B cell (primary cell): ENCODE measurements around the gene TRMT61A. TPM values are rescaled to one million over a fixed set of nuclear protein-coding genes. Genes with fewer than 3 reads are reported as not detected.

Experiments
- ATAC-seq: fragments of 200-7000 bp; cut with Tn5 transposase; one replicate; pipeline ENCODE4 v1.10.0; 2021; ENCODE audit warnings: low read depth, mild to moderate bottlenecking, moderate number of reproducible peaks, moderate library complexity
- CTCF ChIA-PET: fragments of 350-600 bp; sonication (Branson Sonifier 250); formaldehyde crosslinking; loops from one replicate; lab custom pipeline; 2021; ENCODE audit warnings: antibody characterized with exemption, inconsistent platforms; lab: Charles Lee
- POLR2A ChIA-PET: fragments of 350-600 bp; sonication (Branson Sonifier 250); formaldehyde crosslinking; loops from one replicate; lab custom pipeline; 2021; ENCODE audit warnings: antibody characterized with exemption; lab: Charles Lee
- DNase-seq: peaks from one replicate; pipeline ENCODE4 v3.0.0; 2013
- H2AFZ ChIP-seq: 2 replicates; pipeline ENCODE4 v1.6.1; 2012; ENCODE audit warnings: mild to moderate bottlenecking, low read depth, low read length; ENCODE audit not compliant: insufficient read depth, poor library complexity, severe bottlenecking
- H3K27ac ChIP-seq, 2 donors: 1 replicate in 1 of 2; 2 replicates in 1 of 2; pipeline ENCODE4 v1.5.1; 2012 to 2013; ENCODE audit warnings: low read length in 2 of 2, mild to moderate bottlenecking in 2 of 2, moderate library complexity in 1 of 2
- H3K27me3 ChIP-seq, 4 experiments: fragments of 200-600 bp in 1 of 4; sonication (generic) in 1 of 4; replicated peaks in 1 of 4; 1 replicate in 2 of 4; 2 replicates in 2 of 4; pipeline versions ENCODE4 v1.6.1 to v1.7.0; 2013 to 2016; ENCODE audit warnings: low read length in 3 of 4, mild to moderate bottlenecking in 2 of 4, mixed read lengths in 1 of 4, moderate library complexity in 1 of 4; ENCODE audit not compliant: insufficient read depth in 4 of 4, control insufficient read depth in 3 of 4; ENCODE audit errors: control extremely low read depth in 1 of 4
- H3K36me3 ChIP-seq, 2 experiments: replicated peaks in 1 of 2; 1 replicate in 1 of 2; 2 replicates in 1 of 2; pipeline versions ENCODE4 v1.6.1 to v1.7.1; 2013; ENCODE audit warnings: low read length in 1 of 2; ENCODE audit not compliant: insufficient read depth in 2 of 2, control insufficient read depth in 1 of 2; ENCODE audit errors: control extremely low read depth in 1 of 2, extremely low read depth in 1 of 2
- H3K4me1 ChIP-seq, 2 donors: fragments of 200-600 bp in 1 of 2; sonication (generic) in 1 of 2; 1 replicate in 1 of 2; 2 replicates in 1 of 2; pipeline versions ENCODE4 v1.5.1 to v1.6.1; 2013 to 2017; ENCODE audit warnings: low read length in 2 of 2; ENCODE audit not compliant: control insufficient read depth in 2 of 2, insufficient read depth in 2 of 2
- H3K4me2 ChIP-seq: replicated peaks from 2 replicates; pipeline ENCODE3; 2012; ENCODE audit warnings: mild to moderate bottlenecking, low read depth, low read length; ENCODE audit not compliant: poor library complexity, severe bottlenecking
- H3K4me3 ChIP-seq, 5 experiments: fragments of 200-600 bp in 1 of 5; sonication (generic) in 1 of 5; 1 replicate in 3 of 5; 2 replicates in 2 of 5; pipeline versions ENCODE4 v1.5.1 to v1.7.0; 2011 to 2016; ENCODE audit warnings: low read length in 4 of 5, mild to moderate bottlenecking in 4 of 5, low read depth in 2 of 5, control low read depth in 1 of 5, moderate library complexity in 1 of 5; ENCODE audit not compliant: insufficient read depth in 1 of 5; ENCODE audit errors: control extremely low read depth in 1 of 5, extremely low read depth in 1 of 5
- H3K79me2 ChIP-seq: fragments of 200-600 bp; sonication (generic); one replicate; pipeline ENCODE4 v1.6.0; 2016; ENCODE audit warnings: low read length; ENCODE audit not compliant: control insufficient read depth, insufficient read depth
- H3K9ac ChIP-seq: fragments of 200-600 bp; sonication (generic); 2 replicates; pipeline ENCODE4 v1.6.1; 2017; ENCODE audit warnings: mild to moderate bottlenecking, low read length, moderate library complexity
- H3K9me3 ChIP-seq, 3 donors: one replicate each; pipeline versions ENCODE4 v1.6.1 to v1.7.1; 2013; ENCODE audit warnings: low read length in 2 of 3; ENCODE audit not compliant: control insufficient read depth in 2 of 3, insufficient read depth in 1 of 3; ENCODE audit errors: control extremely low read depth in 1 of 3
- H4K20me1 ChIP-seq: 2 replicates; pipeline ENCODE4 v1.6.0; 2012; ENCODE audit warnings: mild to moderate bottlenecking, low read length; ENCODE audit not compliant: insufficient read depth, control insufficient read depth, poor library complexity, severe bottlenecking
- H3K27ac Mint-ChIP-seq: one replicate; pipeline ENCODE4 v1.8.0; 2021; ENCODE audit warnings: mixed read lengths
- H3K27me3 Mint-ChIP-seq: one replicate; pipeline ENCODE4 v1.8.0; 2021; ENCODE audit warnings: mixed read lengths
- H3K4me1 Mint-ChIP-seq: one replicate; pipeline ENCODE4 v1.8.0; 2021; ENCODE audit warnings: mixed read lengths
- H3K4me3 Mint-ChIP-seq: one replicate; pipeline ENCODE4 v1.8.0; 2021; ENCODE audit warnings: mixed read lengths
- H3K9me3 Mint-ChIP-seq: one replicate; pipeline ENCODE4 v1.8.0; 2022; ENCODE audit warnings: mixed read lengths; ENCODE audit not compliant: insufficient read depth
- CTCF ChIP-seq: fragments of 200-600 bp; IDR thresholded peaks from one replicate; pipeline ENCODE4 v1.8.0; 2022; ENCODE audit warnings: antibody characterized with exemption, mild to moderate bottlenecking
- EZH2 ChIP-seq: IDR thresholded peaks from 2 replicates; pipeline ENCODE4 v1.6.1; 2012; ENCODE audit warnings: borderline replicate concordance, low read depth, mild to moderate bottlenecking, moderate library complexity, low read length; ENCODE audit not compliant: insufficient read depth, poor library complexity, severe bottlenecking
- WGBS: methylation state at CpG from one replicate; pipeline ENCODE4 v1.1.5; 2013; ENCODE audit warnings: missing lambda C conversion rate; ENCODE audit not compliant: insufficient coverage; 5-methylcytosine and 5-hydroxymethylcytosine counted together
- intact Hi-C: fragments of 100-400 bp; cut with micrococcal nuclease; formaldehyde crosslinking; loops from one replicate; pipeline ENCODE4 v1.10.0; 2022
- polyA plus RNA-seq: library from polyadenylated mRNA; depleted of rRNA; stranded (reverse); fragments of >200 nt; gene quantifications from 2 replicates; pipeline ENCODE4 v1.2.3, GENCODE V29; 2012
- total RNA-seq, 2 donors: library from RNA; stranded (reverse); fragments of 120-200 nt in 1 of 2; gene quantifications; 1 replicate in 1 of 2; 2 replicates in 1 of 2; pipeline versions ENCODE4 v1.2.3 to v1.2.4, GENCODE V29; 2013 to 2022

The TRMT61A gene
- total and polyA plus RNA-seq, 2 donors (not counting 1 experiment from before 2014, with no cell fraction given), result 9.5 to 18.4 TPM

GRCh38 chr14:103501041-103501870 lies 27.7 kb upstream of the TRMT61A start:
- CTCF ChIA-PET, result interaction anchor here (0.8 to 3.2 kb wide), 8 partner anchors 10 to 45 kb away, joined by 3 to 19 read pairs (median 8); no protein-coding TSS in a partner anchor
- intact Hi-C loops, result no loop called here
- Histone ChIP-seq H3K79me2 (no peaks in the 10 kb centered on the region), H3K27ac (no peak overlapping the region), H3K9ac (no peak overlapping the region), H3K4me1 (no peaks in the 10 kb centered on the region), H3K4me3 (no peak overlapping the region), H3K36me3 (peaks cover 2 to 60% of the 10 kb centered on the region in 2 experiments), H4K20me1 (peaks cover 10% of the 10 kb centered on the region), H3K4me2 (no peak overlapping the region), H3K27me3 (no peaks in the 10 kb centered on the region), H3K9me3 (no peaks in the 10 kb centered on the region), H2AFZ (no peak overlapping the region)
- TF ChIP-seq EZH2 (no peak), CTCF (no peak)
- Mint-ChIP-seq H3K27ac (no peak overlapping the region), H3K9me3 (no peaks in the 10 kb centered on the region), H3K4me1 (peaks cover 8% of the 10 kb centered on the region), H3K4me3 (no peak overlapping the region), H3K27me3 (no peaks in the 10 kb centered on the region)
- ATAC-seq (no peak), DNase-seq (no peak)
- 90% methylated on average over 10 of the region's 11 CpGs for WGBS
- POLR2A ChIA-PET, result no interaction called here
